ACHN (cell line): Measurements from ENCODE around the gene ADARB2.
"Not testable (repeated sequence)": the region's sequence is repeated elsewhere in the genome, so short reads cannot be mapped to it uniquely, and the experiment has no call there.

Experiments
- DNase-seq: peaks from one replicate; pipeline ENCODE4 v3.0.0-alpha.2; 2015
- in situ Hi-C: cut with HindIII; loops from 2 replicates; pipeline ENCODE4 v1.10.0; 2017; ENCODE audit warnings: low sequenced_read_pairs, low pct_ligation_motif_present, low pct_unique_long_range_greater_than_20kb

ADARB2 gene

GRCh38 chr10:1420661-1421362, 316.5 kb downstream of the ADARB2 start:
- peak; percentile 60 for DNase-seq
- in situ Hi-C loops, result no loop called here

GRCh38 chr10:1419796-1420610, 317.3 kb downstream of the ADARB2 start:
- in situ Hi-C loops, result no loop called here
- no peak for DNase-seq

- no peak for DNase-seq
- in situ Hi-C loops, result no loop called here
Observed at GRCh38 chr10:1418031-1418550, 319.2 kb downstream of the ADARB2 start.

- in situ Hi-C loops, result no loop called here
- DNase-seq, result no peak
Observed at GRCh38 chr10:1417574-1417973, 319.8 kb downstream of the ADARB2 start.

- in situ Hi-C loops, result no loop called here
- DNase-seq, result no peak
Observed at GRCh38 chr10:1416456-1417037, 320.8 kb downstream of the ADARB2 start.

- no peak for DNase-seq
- in situ Hi-C loops, result no loop called here
Observed at GRCh38 chr10:1414893-1415292, 322.4 kb downstream of the ADARB2 start.

GRCh38 chr10:1414346-1414745, 323.0 kb downstream of the ADARB2 start:
- in situ Hi-C loops, DNase-seq: not testable (repeated sequence)

GRCh38 chr10:1413823-1414222, 323.5 kb downstream of the ADARB2 start:
- in situ Hi-C loops, result no loop called here
- no peak for DNase-seq

GRCh38 chr10:1413256-1413655, 324.1 kb downstream of the ADARB2 start:
- in situ Hi-C loops, result no loop called here
- DNase-seq, result no peak

- DNase-seq, result no peak
- in situ Hi-C loops, result no loop called here
Observed at GRCh38 chr10:1412531-1413189, 324.7 kb downstream of the ADARB2 start.

- in situ Hi-C loops, result no loop called here
- DNase-seq, result no peak
Observed at GRCh38 chr10:1411956-1412355, 325.4 kb downstream of the ADARB2 start.

GRCh38 chr10:1411451-1411850, 325.9 kb downstream of the ADARB2 start:
- in situ Hi-C loops, result no loop called here
- DNase-seq, result no peak

GRCh38 chr10:1410469-1411395, 326.6 kb downstream of the ADARB2 start:
- no peak for DNase-seq
- in situ Hi-C loops, result no loop called here

GRCh38 chr10:1410032-1410431, 327.3 kb downstream of the ADARB2 start:
- DNase-seq, result no peak
- in situ Hi-C loops, result no loop called here

GRCh38 chr10:1409392-1409791, 327.9 kb downstream of the ADARB2 start:
- in situ Hi-C loops, result no loop called here
- no peak for DNase-seq

GRCh38 chr10:1408651-1409367, 328.5 kb downstream of the ADARB2 start:
- no peak for DNase-seq
- in situ Hi-C loops, result no loop called here
